Activated CD4-positive, alpha-beta T cell treated with anti-CD3 and anti-CD28 coated beads for 1 hour (primary cell): ENCODE measurements around the gene RPE65.
"Not testable (repeated sequence)": the region's sequence is repeated elsewhere in the genome, so short reads cannot be mapped to it uniquely, and the experiment has no call there.

ENCODE experiments used
- DNase-seq: peaks from one replicate; pipeline ENCODE4 v3.0.0-alpha.2; 2020

Gene RPE65

DNA sequence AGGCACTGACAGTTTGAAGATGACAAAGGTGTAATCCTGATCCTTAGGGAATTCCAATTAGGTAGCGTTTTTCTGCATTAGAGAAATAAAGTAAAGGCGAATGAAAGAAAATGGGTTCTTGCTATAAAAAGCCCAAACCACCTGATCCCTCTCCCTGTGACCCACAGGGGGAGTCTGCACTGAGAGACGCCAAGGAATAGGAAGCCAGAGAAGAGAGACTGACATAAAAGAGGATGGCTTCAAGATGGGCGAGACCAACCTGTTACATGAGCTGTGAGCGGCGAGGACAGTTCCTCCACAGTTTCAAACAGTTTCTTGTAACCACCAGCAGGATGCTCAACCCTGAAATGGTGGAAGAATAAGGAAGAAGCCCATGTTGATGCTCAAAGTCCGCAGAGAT is 1.4 kb downstream of the RPE65 start:
- no peak for DNase-seq

DNA sequence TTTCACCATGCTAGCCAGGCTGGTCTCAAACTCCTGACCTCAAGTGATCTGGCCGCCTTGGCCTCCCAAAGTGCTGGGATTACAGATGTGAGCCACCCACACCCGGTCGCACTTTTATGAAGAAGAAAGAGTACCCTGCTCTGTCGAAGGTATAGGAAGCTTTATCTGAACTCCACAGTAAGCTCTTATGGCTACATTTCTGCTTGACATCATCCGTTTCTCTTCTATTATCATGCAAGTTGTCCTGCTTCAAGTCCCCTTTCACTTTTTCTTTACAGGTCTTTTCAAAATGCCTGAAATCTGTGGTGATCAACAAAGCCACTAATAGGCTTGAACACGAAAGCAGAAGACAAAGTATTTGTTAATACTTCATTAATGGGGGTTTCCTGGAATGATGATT is 4.0 kb downstream of the RPE65 start:
- DNase-seq, result no peak

GRCh38 chr1:68442822-68443556 is 6.8 kb downstream of the RPE65 start:
- no peak for DNase-seq

DNA sequence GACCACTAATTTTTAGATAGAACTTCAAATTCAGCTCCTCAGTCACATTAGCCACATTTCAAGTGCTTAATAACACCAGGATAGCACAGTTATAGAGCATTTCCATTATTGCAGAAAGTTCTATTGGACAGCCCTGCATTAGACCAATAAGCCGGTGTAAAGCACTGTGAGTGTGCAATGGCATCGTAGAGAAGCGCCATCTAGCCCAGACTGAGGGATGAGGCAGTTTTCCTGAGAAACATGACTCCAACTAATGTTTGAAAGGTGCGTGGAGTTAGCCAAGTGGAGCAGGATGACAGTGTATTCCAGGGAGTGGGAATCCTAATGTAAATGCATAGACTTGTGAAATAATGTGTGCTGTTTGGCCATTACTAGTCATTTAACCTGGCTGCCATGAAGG is 7.7 kb downstream of the RPE65 start:
- no peak for DNase-seq

DNA sequence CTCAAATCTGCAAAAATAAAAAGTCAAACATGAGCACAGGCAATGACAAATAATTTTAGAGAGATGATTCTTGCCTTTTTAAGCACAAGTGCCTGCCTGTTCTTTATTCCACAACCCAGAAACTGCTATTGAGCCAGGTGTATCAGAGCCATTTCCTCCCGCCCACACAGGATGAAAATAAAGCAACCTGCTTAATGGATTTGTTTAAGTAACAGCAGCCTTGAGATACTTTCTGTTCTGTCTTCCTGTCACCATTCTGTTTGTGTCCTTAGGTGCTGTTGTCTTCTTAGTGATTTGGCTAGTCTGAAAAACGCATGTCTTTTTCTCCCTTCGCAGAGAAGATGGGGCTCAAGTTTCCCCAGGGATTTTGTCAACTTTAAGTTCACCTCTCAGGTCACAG is 11.4 kb downstream of the RPE65 start:
- no peak for DNase-seq

DNA sequence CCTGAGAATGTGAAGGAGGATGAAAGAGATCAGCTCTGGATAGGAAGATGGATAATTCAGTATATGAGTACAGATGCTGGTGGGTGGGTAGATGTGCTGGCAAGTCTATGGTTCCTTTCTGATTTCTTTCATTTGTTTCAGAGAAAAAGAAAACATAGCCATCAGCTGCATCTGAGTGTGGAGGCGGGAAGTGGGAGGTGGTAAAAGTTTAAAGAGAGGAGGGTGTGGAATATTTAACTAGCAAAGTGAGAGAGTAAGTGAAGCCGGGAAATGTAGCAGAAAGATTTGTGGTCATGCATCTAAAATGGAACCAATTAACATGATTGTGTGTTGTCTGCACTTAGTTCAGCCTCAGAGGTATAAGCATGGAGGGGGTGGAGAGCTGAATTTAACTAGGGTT is 16.4 kb downstream of the RPE65 start:
- no peak for DNase-seq

DNA sequence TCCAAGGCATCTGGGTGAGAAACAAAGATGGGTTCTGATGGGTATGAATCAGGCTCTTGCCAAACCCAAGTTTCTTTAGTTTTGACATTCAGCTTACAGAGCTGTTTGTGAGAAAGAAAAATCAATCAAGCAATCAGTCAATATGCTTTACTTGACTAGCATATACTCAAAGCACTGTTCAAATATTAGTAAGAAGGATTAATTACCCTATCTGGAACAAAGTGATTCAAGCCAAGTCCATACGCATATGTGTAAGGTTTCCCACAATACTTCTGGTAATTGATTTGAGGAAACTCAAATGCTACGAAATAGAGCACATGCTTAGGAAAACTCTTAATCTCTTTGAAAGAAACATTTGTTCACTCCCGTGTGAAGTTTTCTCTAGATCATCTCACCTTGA is 18.7 kb downstream of the RPE65 start:
- no peak for DNase-seq

DNA sequence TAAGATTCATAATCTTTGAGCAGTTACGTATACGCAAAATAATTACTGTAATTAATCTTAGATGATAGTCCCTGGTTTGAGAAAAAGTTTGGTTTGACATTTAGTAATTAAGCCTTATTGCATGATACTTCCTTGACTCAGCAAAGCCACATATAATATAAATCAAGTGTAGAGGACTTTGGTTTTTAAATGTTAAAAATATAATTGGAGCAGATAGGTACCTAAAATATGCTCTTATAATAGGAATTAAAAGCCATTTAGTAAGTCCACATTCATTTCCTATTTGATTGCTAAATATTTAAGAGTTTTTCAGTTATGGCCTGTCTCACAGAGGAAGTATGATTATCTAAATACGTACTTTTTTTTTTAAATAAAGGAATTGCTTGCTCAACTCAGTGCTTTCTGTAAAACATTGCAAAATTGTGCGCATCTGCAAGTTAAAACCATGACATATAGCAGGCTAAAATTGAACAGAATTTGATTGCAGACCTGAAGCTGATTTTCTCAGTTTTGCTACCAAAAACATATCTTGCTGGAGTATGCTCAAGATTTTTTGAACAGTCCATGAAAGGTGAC is 20.4 kb downstream of the RPE65 start:
- DNase-seq, result no peak

GRCh38 chr1:68426594-68426993 is 23.2 kb downstream of the RPE65 start:
- DNase-seq, result no peak

DNA sequence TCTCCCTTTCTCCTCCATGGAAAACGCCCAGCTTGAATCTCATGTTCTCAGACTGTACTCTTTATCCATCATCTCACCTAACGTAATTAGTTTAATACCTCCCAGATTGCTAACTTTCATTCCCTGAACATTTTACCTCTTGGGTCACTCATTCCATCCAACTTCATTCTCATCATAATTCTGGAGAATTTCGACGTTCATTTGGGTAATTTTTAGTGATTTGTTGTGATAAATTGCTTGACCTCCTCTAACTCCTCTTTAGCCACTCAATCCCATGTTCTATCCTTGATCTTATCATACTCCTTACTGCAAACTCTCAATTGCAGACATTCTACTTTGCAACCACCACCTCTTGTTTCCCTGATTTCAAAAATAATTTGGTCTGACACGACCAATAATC is 28.4 kb downstream of the RPE65 start:
- no peak for DNase-seq

GRCh38 chr1:68409426-68409825 is 40.3 kb downstream of the RPE65 start:
- no peak for DNase-seq

DNA sequence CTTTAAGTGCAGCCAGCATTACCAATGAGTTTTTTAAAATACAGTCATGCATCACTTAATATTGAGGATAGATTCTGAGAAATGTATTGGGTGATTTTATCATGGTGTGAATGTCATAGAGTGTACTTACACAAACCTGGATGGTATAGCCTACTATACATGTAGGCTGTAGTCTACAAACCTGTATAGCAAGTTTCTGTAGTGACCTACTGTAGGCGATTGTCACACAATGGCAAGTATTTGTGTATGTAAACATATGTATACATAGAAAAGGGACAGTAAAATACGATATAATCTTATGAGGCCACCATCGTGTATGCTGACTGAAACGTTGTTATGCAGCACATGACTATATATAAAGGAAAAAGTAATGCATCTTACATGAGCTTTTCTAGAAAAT is 48.2 kb downstream of the RPE65 start:
- DNase-seq, result no peak

DNA sequence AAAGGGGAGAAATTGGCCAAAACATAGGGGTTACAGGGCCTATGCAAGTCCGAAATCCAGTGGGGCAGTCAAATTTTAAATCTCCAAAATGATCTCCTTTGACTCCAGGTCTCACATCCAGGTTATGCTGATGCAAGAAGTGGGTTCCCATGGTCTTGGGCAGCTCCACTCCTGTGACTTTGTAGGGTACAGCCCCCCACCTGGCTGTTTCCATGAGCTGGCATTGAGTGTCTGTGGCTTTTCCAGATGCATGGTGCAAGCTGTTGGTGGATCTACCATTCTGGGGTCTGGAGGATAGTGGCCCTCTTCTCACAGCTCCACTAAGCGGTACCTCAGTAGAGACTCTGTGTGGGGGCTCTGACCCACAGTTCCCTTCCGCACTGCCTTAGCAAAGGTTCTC is 54.2 kb downstream of the RPE65 start:
- DNase-seq, result not testable (repeated sequence)

- not testable (repeated sequence) for DNase-seq
These were observed 57.3 kb downstream of the RPE65 start for GRCh38 chr1:68392474-68392873.

DNA sequence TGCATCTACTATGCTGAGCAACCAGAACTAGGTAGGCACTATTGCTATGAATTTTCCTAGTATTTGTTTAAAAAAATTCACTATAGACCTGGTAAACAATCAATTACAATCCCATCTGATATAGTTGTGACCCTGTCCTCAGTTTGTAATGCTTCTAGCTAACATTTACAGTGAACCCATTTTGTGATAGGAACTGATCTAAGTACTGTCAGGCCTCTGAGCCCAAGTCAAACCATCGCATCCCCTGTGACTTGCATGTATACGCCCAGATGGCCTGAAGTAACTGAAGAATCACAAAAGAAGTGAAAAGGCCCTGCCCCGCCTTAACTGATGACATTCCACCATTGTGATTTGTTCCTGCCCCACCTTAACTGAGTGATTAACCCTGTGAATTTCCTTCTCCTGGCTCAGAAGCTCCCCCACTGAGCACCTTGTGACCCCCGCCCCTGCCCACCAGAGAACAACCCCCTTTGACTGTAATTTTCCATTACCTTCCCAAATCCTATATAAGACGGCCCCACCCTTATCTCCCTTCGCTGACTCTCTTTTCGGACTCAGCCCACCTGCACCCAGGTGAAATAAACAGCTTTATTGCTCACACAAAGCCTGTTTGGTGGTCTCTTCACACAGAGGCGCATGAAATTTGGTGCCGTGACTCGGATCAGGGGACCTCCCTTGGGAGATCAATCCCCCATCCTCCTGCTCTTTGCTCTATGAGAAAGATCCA is 63.8 kb downstream of the RPE65 start:
- DNase-seq, result not testable (repeated sequence)

- no peak for DNase-seq
These were observed 64.8 kb downstream of the RPE65 start for GRCh38 chr1:68384872-68385411.

DNA sequence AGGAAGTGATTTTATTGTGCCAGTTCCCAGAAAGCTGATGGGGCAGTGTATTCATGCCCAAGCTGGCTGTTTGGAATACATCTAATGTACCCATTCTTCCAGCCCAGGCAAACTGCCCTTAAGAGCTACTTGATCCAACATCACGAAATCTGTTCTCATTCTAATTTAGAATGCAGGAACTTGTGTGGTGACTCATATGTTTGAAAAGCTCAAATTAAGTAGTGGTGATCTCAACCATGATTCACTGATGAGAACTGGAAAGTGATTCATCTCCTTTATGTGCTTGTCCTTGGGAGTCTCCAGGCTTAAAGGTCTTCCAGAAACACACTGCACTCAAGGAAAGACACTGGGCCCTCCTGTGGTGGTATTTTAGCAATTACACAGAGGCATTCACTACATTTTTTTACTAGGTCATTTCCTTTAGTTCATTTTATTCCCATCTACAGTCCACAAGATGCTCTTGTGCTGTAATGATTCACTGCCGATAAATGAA is 65.4 kb downstream of the RPE65 start:
- no peak for DNase-seq

- DNase-seq, result no peak
These were observed 66.7 kb downstream of the RPE65 start for GRCh38 chr1:68383092-68383491.

DNA sequence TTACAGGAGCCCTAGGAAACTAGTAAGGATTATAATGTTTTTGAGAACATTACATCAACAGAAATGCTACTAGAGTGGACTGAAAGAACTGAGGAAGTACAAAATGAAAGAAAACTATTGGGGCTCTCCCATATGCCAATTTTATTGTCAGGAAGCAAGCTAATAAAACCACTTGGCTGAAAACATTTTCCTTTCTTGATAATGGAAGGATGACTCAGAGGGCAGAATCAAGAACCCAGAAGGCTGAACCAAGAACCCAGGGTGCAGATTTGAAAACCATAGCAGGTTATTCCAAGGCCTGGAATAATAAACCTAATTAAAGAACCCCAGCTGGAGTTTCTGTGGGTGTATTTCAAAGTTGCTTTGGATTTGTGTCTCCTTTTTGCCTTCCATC is 70.7 kb downstream of the RPE65 start:
- no peak for DNase-seq
